ENCODE results near the gene KLF17.

- TF ChIP-seq EZH2phosphoT487 (IDR thresholded peaks at IDR 0.05; ENCODE audit: low read length) = no peak
- TF ChIP-seq, protein P1, sequence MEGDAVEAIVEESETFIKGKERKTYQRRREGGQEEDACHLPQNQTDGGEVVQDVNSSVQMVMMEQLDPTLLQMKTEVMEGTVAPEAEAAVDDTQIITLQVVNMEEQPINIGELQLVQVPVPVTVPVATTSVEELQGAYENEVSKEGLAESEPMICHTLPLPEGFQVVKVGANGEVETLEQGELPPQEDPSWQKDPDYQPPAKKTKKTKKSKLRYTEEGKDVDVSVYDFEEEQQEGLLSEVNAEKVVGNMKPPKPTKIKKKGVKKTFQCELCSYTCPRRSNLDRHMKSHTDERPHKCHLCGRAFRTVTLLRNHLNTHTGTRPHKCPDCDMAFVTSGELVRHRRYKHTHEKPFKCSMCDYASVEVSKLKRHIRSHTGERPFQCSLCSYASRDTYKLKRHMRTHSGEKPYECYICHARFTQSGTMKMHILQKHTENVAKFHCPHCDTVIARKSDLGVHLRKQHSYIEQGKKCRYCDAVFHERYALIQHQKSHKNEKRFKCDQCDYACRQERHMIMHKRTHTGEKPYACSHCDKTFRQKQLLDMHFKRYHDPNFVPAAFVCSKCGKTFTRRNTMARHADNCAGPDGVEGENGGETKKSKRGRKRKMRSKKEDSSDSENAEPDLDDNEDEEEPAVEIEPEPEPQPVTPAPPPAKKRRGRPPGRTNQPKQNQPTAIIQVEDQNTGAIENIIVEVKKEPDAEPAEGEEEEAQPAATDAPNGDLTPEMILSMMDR (IDR thresholded peaks at IDR 0.05; ENCODE audit: low read length) = no peak
Measured at GRCh38 chr1:44073528-44073927, 45.1 kb upstream of the KLF17 start.

All from MM.1S (cell line).